DND-41 (cell line): ENCODE data around the gene TRIM24.

Source experiments
- ATAC-seq: fragments of 200-7000 bp; cut with Tn5 transposase; 3 replicates; pipeline ENCODE4 v1.9.1; 2021; ENCODE audit warnings: low read depth; ENCODE audit not compliant: insufficient read depth
- DNase-seq: peaks from one replicate; pipeline ENCODE4 v3.0.0-alpha.2; 2020
- H2AFZ ChIP-seq: 2 replicates; pipeline ENCODE4 v1.6.0; 2012; ENCODE audit warnings: low read depth, low read length
- H3K27ac ChIP-seq: 2 replicates; pipeline ENCODE4 v1.5.1; 2012; ENCODE audit warnings: low read length, inconsistent platforms
- H3K27me3 ChIP-seq: fragments of 200-600 bp; sonication (generic); 2 replicates; pipeline ENCODE4 v1.6.0; 2012; ENCODE audit warnings: low read length, mild to moderate bottlenecking, inconsistent platforms; ENCODE audit not compliant: insufficient read depth, poor library complexity
- H3K36me3 ChIP-seq: 2 replicates; pipeline ENCODE4 v1.5.1; 2012; ENCODE audit warnings: low read length, inconsistent platforms; ENCODE audit not compliant: insufficient read depth
- H3K4me1 ChIP-seq: 2 replicates; pipeline ENCODE4 v1.5.1; 2012; ENCODE audit warnings: mild to moderate bottlenecking, low read length; ENCODE audit not compliant: insufficient read depth
- H3K4me2 ChIP-seq: 2 replicates; pipeline ENCODE4 v1.6.0; 2012; ENCODE audit warnings: mild to moderate bottlenecking, moderate library complexity, low read length, inconsistent platforms; ENCODE audit not compliant: insufficient read depth
- H3K4me3 ChIP-seq, 2 experiments: fragments of 200-600 bp in 1 of 2; shearing (Covaris generic) in 1 of 2; 2 replicates each; pipeline ENCODE4 v1.5.1; 2012 to 2016; ENCODE audit warnings: inconsistent platforms in 2 of 2, low read length in 2 of 2, mild to moderate bottlenecking in 2 of 2, low read depth in 1 of 2, moderate library complexity in 1 of 2
- H3K79me2 ChIP-seq: 2 replicates; pipeline ENCODE4 v1.6.0; 2012; ENCODE audit warnings: low read length, inconsistent platforms; ENCODE audit not compliant: insufficient read depth
- H3K9ac ChIP-seq: 2 replicates; pipeline ENCODE4 v1.6.0; 2012; ENCODE audit warnings: low read depth, mild to moderate bottlenecking, inconsistent platforms, low read length, moderate library complexity
- H3K9me3 ChIP-seq: 2 replicates; pipeline ENCODE4 v1.5.1; 2012; ENCODE audit warnings: low read length, moderate library complexity, mild to moderate bottlenecking, inconsistent platforms; ENCODE audit not compliant: insufficient read depth, severe bottlenecking
- H4K20me1 ChIP-seq: 2 replicates; pipeline ENCODE4 v1.6.0; 2012; ENCODE audit warnings: low read length; ENCODE audit not compliant: insufficient read depth
- CTCF ChIP-seq: IDR thresholded peaks from 2 replicates; pipeline ENCODE4 v1.5.1; 2012; ENCODE audit warnings: borderline replicate concordance, low read length, moderate library complexity, mild to moderate bottlenecking; ENCODE audit not compliant: poor library complexity, severe bottlenecking; ENCODE audit errors: extremely low read depth
- EZH2 ChIP-seq: IDR thresholded peaks from 3 replicates; pipeline ENCODE4 v1.6.1; 2012; ENCODE audit warnings: borderline replicate concordance, low read depth, mild to moderate bottlenecking, moderate library complexity, low read length, inconsistent platforms; ENCODE audit not compliant: severe bottlenecking

The TRIM24 gene

GRCh38 chr7:138520742-138521141 lies 60.7 kb downstream of the TRIM24 start:
- Histone ChIP-seq H4K20me1 (no peaks in the 10 kb centered on the region), H3K36me3 (peaks cover 94% of the 10 kb centered on the region), H3K27me3 (no peaks in the 10 kb centered on the region), H3K4me2 (no peak overlapping the region), H3K4me3 (no peak overlapping the region), H3K27ac (no peak overlapping the region), H2AFZ (no peak overlapping the region), H3K9ac (no peak overlapping the region), H3K4me1 (no peaks in the 10 kb centered on the region), H3K79me2 (no peaks in the 10 kb centered on the region; the same call in 1 of the 2 replicates), H3K9me3 (peaks cover 9% of the 10 kb centered on the region)
- DNase-seq (no peak), ATAC-seq (no peak)
- TF ChIP-seq EZH2: no peak
- TF ChIP-seq CTCF: no peak

GRCh38 chr7:138521837-138522461 lies 61.9 kb downstream of the TRIM24 start:
- Histone ChIP-seq H3K4me3 (no peak overlapping the region), H4K20me1 (no peaks in the 10 kb centered on the region), H3K27ac (no peak overlapping the region), H3K9me3 (peaks cover 20% of the 10 kb centered on the region), H3K9ac (no peak overlapping the region), H3K36me3 (peaks cover 97% of the 10 kb centered on the region), H3K27me3 (no peaks in the 10 kb centered on the region), H3K4me2 (no peak overlapping the region), H2AFZ (no peak overlapping the region), H3K79me2 (no peaks in the 10 kb centered on the region; the same call in 1 of the 2 replicates), H3K4me1 (no peaks in the 10 kb centered on the region)
- no peak for ATAC-seq
- TF ChIP-seq EZH2 (no peak), CTCF (no peak)
- DNase-seq: no peak

GRCh38 chr7:138524259-138524658 lies 64.2 kb downstream of the TRIM24 start:
- H3K4me1 ChIP-seq: no peaks in the 10 kb centered on the region
- H2AFZ ChIP-seq: no peak overlapping the region
- no peaks in the 10 kb centered on the region for H3K79me2 ChIP-seq
- DNase-seq: no peak
- H3K4me2 ChIP-seq: no peak overlapping the region
- no peak overlapping the region for H3K9ac ChIP-seq
- H3K9me3 ChIP-seq: peaks cover 39% of the 10 kb centered on the region
- H3K4me3 ChIP-seq: no peak overlapping the region
- no peak for TF ChIP-seq EZH2
- TF ChIP-seq CTCF: no peak
- no peak overlapping the region for H3K27ac ChIP-seq
- no peak for ATAC-seq
- no peaks in the 10 kb centered on the region for H3K27me3 ChIP-seq
- H4K20me1 ChIP-seq: no peaks in the 10 kb centered on the region
- H3K36me3 ChIP-seq: peaks cover 96% of the 10 kb centered on the region

- Histone ChIP-seq H3K27ac (no peak overlapping the region), H3K9ac (no peak overlapping the region), H2AFZ (no peak overlapping the region), H3K27me3 (no peaks in the 10 kb centered on the region), H3K9me3 (peaks cover 52% of the 10 kb centered on the region), H3K79me2 (no peaks in the 10 kb centered on the region), H3K4me2 (no peak overlapping the region), H3K4me1 (no peaks in the 10 kb centered on the region), H3K36me3 (peaks cover 96% of the 10 kb centered on the region), H3K4me3 (no peak overlapping the region), H4K20me1 (no peaks in the 10 kb centered on the region)
- ATAC-seq: no peak
- no peak for TF ChIP-seq EZH2
- no peak for TF ChIP-seq CTCF
- DNase-seq: no peak
Observed at GRCh38 chr7:138525757-138526156, 65.7 kb downstream of the TRIM24 start.
